HEK293 (cell line): Measurements from ENCODE around the gene HEBP2.

Source experiments
- CTCF ChIA-PET: fragments of 350-600 bp; formaldehyde crosslinking; extraction: SDS; loops from one replicate; lab custom pipeline; 2021; ENCODE audit warnings: antibody characterized with exemption; lab: Yijun Ruan, JAX
- POLR2A ChIA-PET: fragments of 300-600 bp; formaldehyde crosslinking; extraction: SDS; loops from one replicate; lab custom pipeline; 2020; ENCODE audit warnings: antibody characterized with exemption, inconsistent platforms; lab: Yijun Ruan, JAX
- H3K27ac ChIP-seq: fragments of 200-500 bp; sonication (Bioruptor generic); 2 replicates; pipeline ENCODE4 v1.5.1; 2014; ENCODE audit warnings: low read depth, low read length, control low read depth, inconsistent platforms; ENCODE audit errors: extremely low read depth
- H3K36me3 ChIP-seq, 2 experiments: fragments of 200-500 bp in 1 of 2; sonication (Bioruptor generic) in 1 of 2; 1 replicate in 1 of 2; 2 replicates in 1 of 2; pipeline ENCODE4 v1.5.1; 2014 to 2017; ENCODE audit warnings: inconsistent platforms in 2 of 2, low read length in 2 of 2; ENCODE audit not compliant: control insufficient read depth in 2 of 2, insufficient read depth in 1 of 2
- H3K4me1 ChIP-seq: fragments of 200-500 bp; sonication (Bioruptor generic); 2 replicates; pipeline ENCODE4 v1.5.1; 2014; ENCODE audit warnings: mild to moderate bottlenecking, low read length, inconsistent platforms; ENCODE audit not compliant: control insufficient read depth, insufficient read depth
- H3K4me3 ChIP-seq: 2 replicates; pipeline ENCODE4 v1.5.1; 2011; ENCODE audit warnings: low read depth, mild to moderate bottlenecking, control low read depth, low read length, moderate library complexity
- H3K9me3 ChIP-seq: fragments of 200-500 bp; sonication (Bioruptor generic); 2 replicates; pipeline ENCODE4 v1.5.1; 2014; ENCODE audit warnings: low read depth, low read length, inconsistent platforms; ENCODE audit not compliant: control insufficient read depth, insufficient read depth
- PRDM2 ChIP-seq: fragments of 450-650 bp; formaldehyde crosslinking; IDR thresholded peaks from 2 replicates; pipeline ENCODE4 v1.5.1; 2016; ENCODE audit warnings: missing biosample characterization, missing genetic modification characterization, borderline replicate concordance
- SALL2 ChIP-seq: fragments of 450-650 bp; formaldehyde crosslinking; IDR thresholded peaks from 2 replicates; pipeline ENCODE4 v1.5.0; 2017; ENCODE audit warnings: missing biosample characterization, mild to moderate bottlenecking, missing genetic modification characterization, borderline replicate concordance
- SCRT2 ChIP-seq: fragments of 450-650 bp; formaldehyde crosslinking; IDR thresholded peaks from 2 replicates; pipeline ENCODE4 v1.5.1; 2016; ENCODE audit warnings: missing biosample characterization, missing genetic modification characterization
- SETDB1 ChIP-seq: IDR thresholded peaks from one replicate; pipeline ENCODE4 v1.6.1; 2017; ENCODE audit warnings: mild to moderate bottlenecking, low read length, moderate library complexity, mixed read lengths; ENCODE audit not compliant: insufficient read length
- SP3 ChIP-seq: fragments of 450-650 bp; formaldehyde crosslinking; IDR thresholded peaks from 2 replicates; pipeline ENCODE4 v1.5.1; 2016; ENCODE audit warnings: missing biosample characterization, missing genetic modification characterization
- SP7 ChIP-seq: fragments of 450-650 bp; formaldehyde crosslinking; IDR thresholded peaks from 2 replicates; pipeline ENCODE4 v1.5.1; 2016; ENCODE audit warnings: missing biosample characterization, missing genetic modification characterization
- ZBTB48 ChIP-seq: fragments of 450-650 bp; formaldehyde crosslinking; IDR thresholded peaks from 2 replicates; pipeline ENCODE4 v1.5.1; 2016; ENCODE audit warnings: missing biosample characterization, missing genetic modification characterization
- ZEB2 ChIP-seq: fragments of 450-650 bp; formaldehyde crosslinking; IDR thresholded peaks from 2 replicates; pipeline ENCODE4 v1.5.1; 2016; ENCODE audit warnings: missing biosample characterization, missing genetic modification characterization
- ZNF114 ChIP-seq: fragments of 450-650 bp; formaldehyde crosslinking; IDR thresholded peaks from 2 replicates; pipeline ENCODE4 v1.5.0; 2017; ENCODE audit warnings: missing biosample characterization, missing genetic modification characterization
- ZNF146 ChIP-seq: fragments of 450-650 bp; formaldehyde crosslinking; IDR thresholded peaks from 2 replicates; pipeline ENCODE4 v1.5.1; 2016; ENCODE audit warnings: missing biosample characterization, missing genetic modification characterization
- ZNF239 ChIP-seq: fragments of 450-650 bp; formaldehyde crosslinking; IDR thresholded peaks from 2 replicates; pipeline ENCODE4 v1.5.1; 2016; ENCODE audit warnings: missing biosample characterization, missing genetic modification characterization
- ZNF24 ChIP-seq: fragments of 450-650 bp; formaldehyde crosslinking; IDR thresholded peaks from 2 replicates; pipeline ENCODE4 v1.5.1; 2016; ENCODE audit warnings: missing biosample characterization, missing genetic modification characterization
- ZNF266 ChIP-seq: fragments of 450-650 bp; formaldehyde crosslinking; IDR thresholded peaks from 2 replicates; pipeline ENCODE4 v1.5.1; 2016; ENCODE audit warnings: missing biosample characterization, missing genetic modification characterization, low read depth
- ZNF274 ChIP-seq, 2 experiments: fragments of 200-500 bp in 1 of 2; fragments of 450-650 bp in 1 of 2; sonication (Bioruptor generic) in 1 of 2; formaldehyde crosslinking in 1 of 2; IDR thresholded peaks; 2 replicates each; pipeline versions ENCODE4 v1.5.1 to v1.6.1; 2014 to 2016; ENCODE audit warnings: borderline replicate concordance in 1 of 2, inconsistent platforms in 1 of 2, low read length in 1 of 2, missing biosample characterization in 1 of 2, missing genetic modification characterization in 1 of 2
- ZNF311 ChIP-seq: fragments of 450-650 bp; formaldehyde crosslinking; IDR thresholded peaks from 2 replicates; pipeline ENCODE4 v1.5.1; 2017; ENCODE audit warnings: missing biosample characterization, missing genetic modification characterization, borderline replicate concordance
- ZNF544 ChIP-seq: fragments of 450-650 bp; formaldehyde crosslinking; IDR thresholded peaks from 2 replicates; pipeline ENCODE4 v1.5.0; 2017; ENCODE audit warnings: missing biosample characterization, missing genetic modification characterization
- ZNF555 ChIP-seq: fragments of 450-650 bp; formaldehyde crosslinking; conservative IDR thresholded peaks from 2 replicates; pipeline ENCODE4 v1.5.1; 2017; ENCODE audit warnings: missing biosample characterization, mild to moderate bottlenecking, missing genetic modification characterization, inconsistent platforms
- ZNF701 ChIP-seq: fragments of 450-650 bp; formaldehyde crosslinking; IDR thresholded peaks from 2 replicates; pipeline ENCODE4 v1.5.1; 2016; ENCODE audit warnings: missing biosample characterization, missing genetic modification characterization
- TF ChIP-seq, protein P1 (sequence below): fragments of 450-650 bp; formaldehyde crosslinking; IDR thresholded peaks from 2 replicates; pipeline ENCODE4 v1.5.1; 2016; ENCODE audit warnings: missing biosample characterization, missing genetic modification characterization, low read depth
- TF ChIP-seq, protein P2 (sequence below): fragments of 450-650 bp; formaldehyde crosslinking; IDR thresholded peaks from 2 replicates; pipeline ENCODE4 v1.5.1; 2017; ENCODE audit warnings: missing biosample characterization, missing genetic modification characterization

The HEBP2 gene

DNA sequence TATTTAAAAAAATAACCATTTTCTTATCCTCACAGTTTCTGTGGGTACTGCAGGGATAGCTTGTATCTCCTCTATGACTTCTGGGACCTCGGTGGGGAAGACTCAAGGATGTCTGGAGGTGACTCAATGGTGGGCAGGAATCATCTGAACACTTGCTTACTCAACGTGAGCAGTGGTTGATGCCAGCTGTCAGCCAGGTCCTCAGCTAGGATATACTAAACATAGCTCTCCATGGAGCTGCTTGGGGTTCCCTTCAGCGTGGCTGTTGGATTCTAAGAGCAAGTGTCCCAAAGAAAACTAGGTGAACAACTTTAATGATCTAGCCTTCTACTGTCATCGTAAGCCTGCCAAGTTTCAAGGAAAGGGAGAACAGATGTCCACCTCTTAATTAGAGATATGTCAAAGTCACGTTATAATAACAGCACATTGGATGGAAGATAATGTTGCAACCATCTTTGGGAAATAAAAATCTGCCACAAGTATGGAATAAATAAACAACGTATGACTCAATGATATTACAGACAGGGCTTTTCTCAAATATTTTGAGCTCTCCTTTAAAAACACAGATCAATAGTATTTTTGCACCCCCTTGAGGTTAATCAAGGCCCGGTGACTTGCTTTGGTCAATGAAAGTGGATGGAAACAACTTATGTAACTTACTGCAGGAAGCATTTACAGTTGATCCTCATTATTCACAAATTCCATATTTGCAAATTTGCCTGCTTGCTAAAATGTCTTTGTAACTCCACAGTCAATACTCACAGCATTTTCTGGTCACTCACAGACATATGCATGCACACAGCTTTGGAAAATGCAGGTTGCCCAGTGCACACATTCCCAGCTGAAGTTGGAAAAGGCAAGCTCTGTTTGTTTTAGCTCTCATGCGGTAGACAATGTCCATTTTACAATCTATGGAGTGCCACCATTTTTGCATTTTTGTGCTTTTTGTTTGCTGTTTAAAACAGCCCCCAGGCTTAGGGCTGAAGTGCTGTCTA, 6.6 kb upstream of the HEBP2 start:
- H3K9me3 ChIP-seq: no peaks in the 10 kb centered on the region
- H3K4me3 ChIP-seq: no peak overlapping the region
- ChIA-PET CTCF (interaction anchor here (0.6 to 1.1 kb wide), 2 partner anchors 121 to 282 kb away, joined by 3 to 4 read pairs; no protein-coding TSS in a partner anchor), POLR2A (no interaction called here)
- H3K4me1 ChIP-seq: no peaks in the 10 kb centered on the region
- no peaks in the 10 kb centered on the region for H3K36me3 ChIP-seq
- TF ChIP-seq ZBTB48 (tag by site-specific recombination) (no peak), SP7 (tag by site-specific recombination) (no peak), ZNF114 (tag by site-specific recombination) (no peak), SCRT2 (tag by site-specific recombination) (no peak), ZNF266 (tag by site-specific recombination) (no peak), ZNF146 (no peak), ZNF544 (no peak), PRDM2 (no peak), SALL2 (no peak), ZNF555 (tag by site-specific recombination) (no peak), ZNF239 (tag by site-specific recombination) (no peak), SETDB1 (no peak), ZNF311 (tag by site-specific recombination) (no peak), ZNF701 (tag by site-specific recombination) (no peak), ZEB2 (no peak), ZNF274 (IDR thresholded peaks at IDR 0.05; ENCODE audit: low read length) (no peak), ZNF274 (tag by site-specific recombination; IDR thresholded peaks at IDR 0.05; ENCODE audit: borderline replicate concordance) (no peak), SP3 (no peak), ZNF24 (tag by site-specific recombination) (no peak)
- TF ChIP-seq, protein P1, sequence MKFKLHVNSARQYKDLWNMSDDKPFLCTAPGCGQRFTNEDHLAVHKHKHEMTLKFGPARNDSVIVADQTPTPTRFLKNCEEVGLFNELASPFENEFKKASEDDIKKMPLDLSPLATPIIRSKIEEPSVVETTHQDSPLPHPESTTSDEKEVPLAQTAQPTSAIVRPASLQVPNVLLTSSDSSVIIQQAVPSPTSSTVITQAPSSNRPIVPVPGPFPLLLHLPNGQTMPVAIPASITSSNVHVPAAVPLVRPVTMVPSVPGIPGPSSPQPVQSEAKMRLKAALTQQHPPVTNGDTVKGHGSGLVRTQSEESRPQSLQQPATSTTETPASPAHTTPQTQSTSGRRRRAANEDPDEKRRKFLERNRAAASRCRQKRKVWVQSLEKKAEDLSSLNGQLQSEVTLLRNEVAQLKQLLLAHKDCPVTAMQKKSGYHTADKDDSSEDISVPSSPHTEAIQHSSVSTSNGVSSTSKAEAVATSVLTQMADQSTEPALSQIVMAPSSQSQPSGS (tag by site-specific recombination): no peak
- TF ChIP-seq, protein P2, sequence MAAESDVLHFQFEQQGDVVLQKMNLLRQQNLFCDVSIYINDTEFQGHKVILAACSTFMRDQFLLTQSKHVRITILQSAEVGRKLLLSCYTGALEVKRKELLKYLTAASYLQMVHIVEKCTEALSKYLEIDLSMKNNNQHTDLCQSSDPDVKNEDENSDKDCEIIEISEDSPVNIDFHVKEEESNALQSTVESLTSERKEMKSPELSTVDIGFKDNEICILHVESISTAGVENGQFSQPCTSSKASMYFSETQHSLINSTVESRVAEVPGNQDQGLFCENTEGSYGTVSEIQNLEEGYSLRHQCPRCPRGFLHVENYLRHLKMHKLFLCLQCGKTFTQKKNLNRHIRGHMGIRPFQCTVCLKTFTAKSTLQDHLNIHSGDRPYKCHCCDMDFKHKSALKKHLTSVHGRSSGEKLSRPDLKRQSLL: no peak
- TF ChIP-seq, all 188 proteins: peak for 0
- no peak overlapping the region for H3K27ac ChIP-seq
